ENCODE results near the gene TBC1D14.

- no peak for TF ChIP-seq POLR2AphosphoS5 (IDR thresholded peaks at IDR 0.05)
- no peak for TF ChIP-seq POLR2A (IDR thresholded peaks at IDR 0.05)
- no peak for TF ChIP-seq CTCF (IDR thresholded peaks at IDR 0.05)
Observed at GRCh38 chr4:7021930-7022664, 112.5 kb downstream of the TBC1D14 start.

Measured in sigmoid colon (tissue), 4 donors.